ENCODE measurements around the gene AHRR.
"Not testable (repeated sequence)": the region's sequence is repeated elsewhere in the genome, so short reads cannot be mapped to it uniquely, and the experiment has no call there.

The AHRR gene

GRCh38 chr5:308672-309271 lies 12.7 kb upstream of the AHRR start:
- Histone ChIP-seq H3K9ac (no peak overlapping the region), H3K27ac (no peak overlapping the region), H3K4me2 (ENCODE audit: low read length) (peak overlapping the region; percentile 28), H3K4me1 (peaks cover 11% of the 10 kb centered on the region), H3K36me3 (ENCODE audit: control insufficient read depth, insufficient read depth, low read length) (no peaks in the 10 kb centered on the region), H3K4me3 (ENCODE audit: low read depth, low read length) (no peak overlapping the region), H3K79me2 (peaks cover 8% of the 10 kb centered on the region), H3K27me3 (ENCODE audit: control insufficient read depth, insufficient read depth, low read length) (no peaks in the 10 kb centered on the region), H3K9me3 (ENCODE audit: control insufficient read depth, low read length) (no peaks in the 10 kb centered on the region), H2AFZ (no peak overlapping the region)
- peak; percentile 41 for TF ChIP-seq CTCF (IDR thresholded peaks at IDR 0.05)

GRCh38 chr5:309831-310230 lies 11.7 kb upstream of the AHRR start:
- not testable (repeated sequence) for H2AFZ ChIP-seq; H3K4me2 ChIP-seq (ENCODE audit: low read length); H3K27me3 ChIP-seq (ENCODE audit: control insufficient read depth, insufficient read depth, low read length); H3K36me3 ChIP-seq (ENCODE audit: control insufficient read depth, insufficient read depth, low read length); H3K4me3 ChIP-seq (ENCODE audit: low read depth, low read length); H3K79me2 ChIP-seq; H3K9ac ChIP-seq; H3K9me3 ChIP-seq (ENCODE audit: control insufficient read depth, low read length); H3K27ac ChIP-seq
- H3K4me1 ChIP-seq, result peaks cover 11% of the 10 kb centered on the region

- no peak overlapping the region for H3K9ac ChIP-seq
- H3K79me2 ChIP-seq, result peaks cover 8% of the 10 kb centered on the region
- H3K4me2 ChIP-seq (ENCODE audit: low read length), result no peak overlapping the region
- H3K4me3 ChIP-seq (ENCODE audit: low read depth, low read length), result no peak overlapping the region
- no peaks in the 10 kb centered on the region for H3K36me3 ChIP-seq (ENCODE audit: control insufficient read depth, insufficient read depth, low read length)
- H3K27me3 ChIP-seq (ENCODE audit: control insufficient read depth, insufficient read depth, low read length), result no peaks in the 10 kb centered on the region
- peaks cover 11% of the 10 kb centered on the region for H3K4me1 ChIP-seq
- no peak overlapping the region for H2AFZ ChIP-seq
- H3K9me3 ChIP-seq (ENCODE audit: control insufficient read depth, low read length), result no peaks in the 10 kb centered on the region
- H3K27ac ChIP-seq, result no peak overlapping the region
- no peak for TF ChIP-seq CTCF (IDR thresholded peaks at IDR 0.05)
Observed at GRCh38 chr5:310516-310915, 11.0 kb upstream of the AHRR start.

- H3K27me3 ChIP-seq (ENCODE audit: control insufficient read depth, insufficient read depth, low read length), result no peaks in the 10 kb centered on the region
- peaks cover 11% of the 10 kb centered on the region for H3K4me1 ChIP-seq
- H3K4me2 ChIP-seq (ENCODE audit: low read length), result no peak overlapping the region
- H3K9ac ChIP-seq, result no peak overlapping the region
- no peak overlapping the region for H3K4me3 ChIP-seq (ENCODE audit: low read depth, low read length)
- H3K36me3 ChIP-seq (ENCODE audit: control insufficient read depth, insufficient read depth, low read length), result no peaks in the 10 kb centered on the region
- H3K79me2 ChIP-seq, result peaks cover 8% of the 10 kb centered on the region
- H3K9me3 ChIP-seq (ENCODE audit: control insufficient read depth, low read length), result no peaks in the 10 kb centered on the region
- H2AFZ ChIP-seq, result no peak overlapping the region
- TF ChIP-seq CTCF (IDR thresholded peaks at IDR 0.05), result no peak
- H3K27ac ChIP-seq, result no peak overlapping the region
Observed at GRCh38 chr5:310941-311434, 10.5 kb upstream of the AHRR start.

GRCh38 chr5:311963-312362 lies 9.6 kb upstream of the AHRR start:
- H3K4me1 ChIP-seq, result peaks cover 11% of the 10 kb centered on the region
- no peaks in the 10 kb centered on the region for H3K9me3 ChIP-seq (ENCODE audit: control insufficient read depth, low read length)
- no peak overlapping the region for H3K9ac ChIP-seq
- no peak for TF ChIP-seq CTCF (IDR thresholded peaks at IDR 0.05)
- no peak overlapping the region for H3K4me3 ChIP-seq (ENCODE audit: low read depth, low read length)
- H3K4me2 ChIP-seq (ENCODE audit: low read length), result no peak overlapping the region
- peaks cover 8% of the 10 kb centered on the region for H3K79me2 ChIP-seq
- H3K36me3 ChIP-seq (ENCODE audit: control insufficient read depth, insufficient read depth, low read length), result no peaks in the 10 kb centered on the region
- no peak overlapping the region for H2AFZ ChIP-seq
- no peak overlapping the region for H3K27ac ChIP-seq
- no peaks in the 10 kb centered on the region for H3K27me3 ChIP-seq (ENCODE audit: control insufficient read depth, insufficient read depth, low read length)
